ENCODE measurements around the gene GIN1. TPM values are rescaled to one million over a fixed set of nuclear protein-coding genes. Genes with fewer than 3 reads are reported as not detected.

Gene GIN1
- total and polyA plus RNA-seq, 2 donors, result 6.2 to 9.6 TPM

- Histone ChIP-seq H3K9me3 (ENCODE audit: control insufficient read depth in 2 of 2, insufficient read depth in 1 of 2, low read length in 1 of 2) (no peaks in the 10 kb centered on the region), H3K36me3 (ENCODE audit: control insufficient read depth in 2 of 2, insufficient read depth in 2 of 2, low read length in 1 of 2) (no peaks in the 10 kb centered on the region), H3K4me1 (ENCODE audit: control insufficient read depth in 2 of 2, insufficient read depth in 2 of 2, low read length in 2 of 2) (peaks cover 3 to 4% of the 10 kb centered on the region in 2 donors), H3K4me3 (ENCODE audit: low read length in 2 of 2) (no peak overlapping the region), H3K27ac (ENCODE audit: low read depth in 1 of 2, low read length in 1 of 2) (no peak overlapping the region), H3K27me3 (ENCODE audit: control insufficient read depth in 2 of 2, insufficient read depth in 1 of 2, low read length in 1 of 2) (no peaks in the 10 kb centered on the region)
- WGBS, result 85% methylated on average over 4 of the region's 4 CpGs
- no peak for DNase-seq (ENCODE audit: low read depth in 6 of 9, low spot score in 9 of 9)
Measured at GRCh38 chr5:103117471-103117991, 2.4 kb downstream of the GIN1 start.

GRCh38 chr5:103114440-103114839, 5.5 kb downstream of the GIN1 start:
- WGBS, result 97% methylated on average over 2 of the region's 2 CpGs
- Histone ChIP-seq H3K4me1 (ENCODE audit: control insufficient read depth in 2 of 2, insufficient read depth in 2 of 2, low read length in 2 of 2) (peaks cover 0 to 4% of the 10 kb centered on the region in 2 donors), H3K9me3 (ENCODE audit: control insufficient read depth in 2 of 2, insufficient read depth in 1 of 2, low read length in 1 of 2) (no peaks in the 10 kb centered on the region), H3K27ac (ENCODE audit: low read depth in 1 of 2, low read length in 1 of 2) (no peak overlapping the region), H3K4me3 (ENCODE audit: low read length in 2 of 2) (no peak overlapping the region), H3K27me3 (ENCODE audit: control insufficient read depth in 2 of 2, insufficient read depth in 1 of 2, low read length in 1 of 2) (no peaks in the 10 kb centered on the region), H3K36me3 (ENCODE audit: control insufficient read depth in 2 of 2, insufficient read depth in 2 of 2, low read length in 1 of 2) (no peaks in the 10 kb centered on the region)
- no peak for DNase-seq (ENCODE audit: low read depth in 6 of 9, low spot score in 9 of 9)

GRCh38 chr5:103112910-103113309, 7.0 kb downstream of the GIN1 start:
- 98% methylated on average over 2 of the region's 2 CpGs for WGBS
- Histone ChIP-seq H3K36me3 (ENCODE audit: control insufficient read depth in 2 of 2, insufficient read depth in 2 of 2, low read length in 1 of 2) (no peaks in the 10 kb centered on the region), H3K27ac (ENCODE audit: low read depth in 1 of 2, low read length in 1 of 2) (no peak overlapping the region), H3K27me3 (ENCODE audit: control insufficient read depth in 2 of 2, insufficient read depth in 1 of 2, low read length in 1 of 2) (no peaks in the 10 kb centered on the region), H3K9me3 (ENCODE audit: control insufficient read depth in 2 of 2, insufficient read depth in 1 of 2, low read length in 1 of 2) (no peaks in the 10 kb centered on the region), H3K4me1 (ENCODE audit: control insufficient read depth in 2 of 2, insufficient read depth in 2 of 2, low read length in 2 of 2) (no peaks in the 10 kb centered on the region), H3K4me3 (ENCODE audit: low read length in 2 of 2) (no peak overlapping the region)
- no peak for DNase-seq (ENCODE audit: low read depth in 6 of 9, low spot score in 9 of 9)

GRCh38 chr5:103111468-103111867, 8.5 kb downstream of the GIN1 start:
- no peaks in the 10 kb centered on the region for H3K4me1 ChIP-seq (ENCODE audit: control insufficient read depth in 2 of 2, insufficient read depth in 2 of 2, low read length in 2 of 2)
- no peaks in the 10 kb centered on the region for H3K27me3 ChIP-seq (ENCODE audit: control insufficient read depth in 2 of 2, insufficient read depth in 1 of 2, low read length in 1 of 2)
- no peak overlapping the region for H3K27ac ChIP-seq (ENCODE audit: low read depth in 1 of 2, low read length in 1 of 2)
- H3K36me3 ChIP-seq (ENCODE audit: control insufficient read depth in 2 of 2, insufficient read depth in 2 of 2, low read length in 1 of 2), result no peaks in the 10 kb centered on the region
- WGBS, result 36% methylated on average over 2 of the region's 2 CpGs
- peak in 6 of 9 donors; percentile 4 to 76 (median 30) for DNase-seq (ENCODE audit: low read depth in 6 of 9, low spot score in 9 of 9)
- no peaks in the 10 kb centered on the region for H3K9me3 ChIP-seq (ENCODE audit: control insufficient read depth in 2 of 2, insufficient read depth in 1 of 2, low read length in 1 of 2)
- no peak overlapping the region for H3K4me3 ChIP-seq (ENCODE audit: low read length in 2 of 2)

GRCh38 chr5:103110403-103110802, 9.5 kb downstream of the GIN1 start:
- H3K27ac ChIP-seq (ENCODE audit: low read depth in 1 of 2, low read length in 1 of 2), result no peak overlapping the region
- no peak overlapping the region for H3K4me3 ChIP-seq (ENCODE audit: low read length in 2 of 2)
- 97% methylated on average over 2 of the region's 2 CpGs for WGBS
- no peaks in the 10 kb centered on the region for H3K4me1 ChIP-seq (ENCODE audit: control insufficient read depth in 2 of 2, insufficient read depth in 2 of 2, low read length in 2 of 2)
- no peaks in the 10 kb centered on the region for H3K9me3 ChIP-seq (ENCODE audit: control insufficient read depth in 2 of 2, insufficient read depth in 1 of 2, low read length in 1 of 2)
- H3K27me3 ChIP-seq (ENCODE audit: control insufficient read depth in 2 of 2, insufficient read depth in 1 of 2, low read length in 1 of 2), result no peaks in the 10 kb centered on the region
- no peak for DNase-seq (ENCODE audit: low read depth in 6 of 9, low spot score in 9 of 9)
- no peaks in the 10 kb centered on the region for H3K36me3 ChIP-seq (ENCODE audit: control insufficient read depth in 2 of 2, insufficient read depth in 2 of 2, low read length in 1 of 2)

GRCh38 chr5:103109277-103109676, 10.7 kb downstream of the GIN1 start:
- no peaks in the 10 kb centered on the region for H3K36me3 ChIP-seq (ENCODE audit: control insufficient read depth in 2 of 2, insufficient read depth in 2 of 2, low read length in 1 of 2)
- no peaks in the 10 kb centered on the region for H3K9me3 ChIP-seq (ENCODE audit: control insufficient read depth in 2 of 2, insufficient read depth in 1 of 2, low read length in 1 of 2)
- H3K4me1 ChIP-seq (ENCODE audit: control insufficient read depth in 2 of 2, insufficient read depth in 2 of 2, low read length in 2 of 2), result no peaks in the 10 kb centered on the region
- H3K27ac ChIP-seq (ENCODE audit: low read depth in 1 of 2, low read length in 1 of 2), result no peak overlapping the region
- no peak for DNase-seq (ENCODE audit: low read depth in 6 of 9, low spot score in 9 of 9)
- no peak overlapping the region for H3K4me3 ChIP-seq (ENCODE audit: low read length in 2 of 2)
- WGBS, result 98% methylated on average over 1 of the region's 1 CpG
- no peaks in the 10 kb centered on the region for H3K27me3 ChIP-seq (ENCODE audit: control insufficient read depth in 2 of 2, insufficient read depth in 1 of 2, low read length in 1 of 2)

- peaks cover 0 to 2% of the 10 kb centered on the region in 2 donors for H3K36me3 ChIP-seq (ENCODE audit: control insufficient read depth in 2 of 2, insufficient read depth in 2 of 2, low read length in 1 of 2)
- no peaks in the 10 kb centered on the region for H3K27me3 ChIP-seq (ENCODE audit: control insufficient read depth in 2 of 2, insufficient read depth in 1 of 2, low read length in 1 of 2)
- no peak overlapping the region for H3K4me3 ChIP-seq (ENCODE audit: low read length in 2 of 2)
- H3K9me3 ChIP-seq (ENCODE audit: control insufficient read depth in 2 of 2, insufficient read depth in 1 of 2, low read length in 1 of 2), result no peaks in the 10 kb centered on the region
- H3K27ac ChIP-seq (ENCODE audit: low read depth in 1 of 2, low read length in 1 of 2), result no peak overlapping the region
- H3K4me1 ChIP-seq (ENCODE audit: control insufficient read depth in 2 of 2, insufficient read depth in 2 of 2, low read length in 2 of 2), result no peaks in the 10 kb centered on the region
- WGBS, result 59% methylated on average over 2 of the region's 2 CpGs
- no peak for DNase-seq (ENCODE audit: low read depth in 6 of 9, low spot score in 9 of 9)
Measured at GRCh38 chr5:103108086-103108485, 11.9 kb downstream of the GIN1 start.

- H3K27me3 ChIP-seq (ENCODE audit: control insufficient read depth in 2 of 2, insufficient read depth in 1 of 2, low read length in 1 of 2), result no peaks in the 10 kb centered on the region
- DNase-seq (ENCODE audit: low read depth in 6 of 9, low spot score in 9 of 9), result no peak
- no peak overlapping the region for H3K27ac ChIP-seq (ENCODE audit: low read depth in 1 of 2, low read length in 1 of 2)
- H3K36me3 ChIP-seq (ENCODE audit: control insufficient read depth in 2 of 2, insufficient read depth in 2 of 2, low read length in 1 of 2), result peaks cover 0 to 7% of the 10 kb centered on the region in 2 donors
- no peaks in the 10 kb centered on the region for H3K4me1 ChIP-seq (ENCODE audit: control insufficient read depth in 2 of 2, insufficient read depth in 2 of 2, low read length in 2 of 2)
- 94% methylated on average over 1 of the region's 1 CpG for WGBS
- H3K9me3 ChIP-seq (ENCODE audit: control insufficient read depth in 2 of 2, insufficient read depth in 1 of 2, low read length in 1 of 2), result no peaks in the 10 kb centered on the region
- no peak overlapping the region for H3K4me3 ChIP-seq (ENCODE audit: low read length in 2 of 2)
Measured at GRCh38 chr5:103102234-103102633, 17.7 kb downstream of the GIN1 start.

- no peaks in the 10 kb centered on the region for H3K9me3 ChIP-seq (ENCODE audit: control insufficient read depth in 2 of 2, insufficient read depth in 1 of 2, low read length in 1 of 2)
- peaks cover 0 to 7% of the 10 kb centered on the region in 2 donors for H3K36me3 ChIP-seq (ENCODE audit: control insufficient read depth in 2 of 2, insufficient read depth in 2 of 2, low read length in 1 of 2)
- WGBS, result 96% methylated on average over 6 of the region's 6 CpGs
- no peaks in the 10 kb centered on the region for H3K4me1 ChIP-seq (ENCODE audit: control insufficient read depth in 2 of 2, insufficient read depth in 2 of 2, low read length in 2 of 2)
- H3K27ac ChIP-seq (ENCODE audit: low read depth in 1 of 2, low read length in 1 of 2), result no peak overlapping the region
- H3K4me3 ChIP-seq (ENCODE audit: low read length in 2 of 2), result no peak overlapping the region
- H3K27me3 ChIP-seq (ENCODE audit: control insufficient read depth in 2 of 2, insufficient read depth in 1 of 2, low read length in 1 of 2), result no peaks in the 10 kb centered on the region
- no peak for DNase-seq (ENCODE audit: low read depth in 6 of 9, low spot score in 9 of 9)
Measured at GRCh38 chr5:103101079-103101750, 18.7 kb downstream of the GIN1 start.

Data from thymus (tissue), 11 donors.